ENCODE results near the gene UMPS. TPM values are rescaled to one million over a fixed set of nuclear protein-coding genes. Genes with fewer than 3 reads are reported as not detected.
A peak's percentile ranks its signal among the peaks of the same experiment; 100 is the strongest.

The UMPS gene
- total RNA-seq, 1 donor from 2014 or later: 38.3 TPM

DNA sequence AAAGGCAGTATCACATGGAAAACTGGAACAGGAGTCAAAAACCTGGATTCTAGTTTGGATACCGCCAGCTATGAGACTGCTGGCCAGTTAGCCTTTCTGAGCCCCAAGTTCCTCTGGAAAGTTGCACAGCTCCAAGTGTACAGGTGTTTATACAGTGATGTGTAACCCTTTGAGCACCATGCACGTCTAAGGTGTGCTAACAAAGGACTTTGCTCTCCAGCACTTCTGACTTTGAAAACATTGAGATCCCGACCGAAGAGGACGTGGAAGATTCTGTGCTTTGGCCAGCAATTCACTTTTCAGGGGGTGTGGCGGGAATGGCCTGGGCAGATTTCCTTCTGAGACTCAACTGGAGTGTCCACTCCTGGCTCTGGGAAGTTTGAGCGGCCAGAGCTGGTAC lies 45.8 kb upstream of the UMPS start:
- Mint-ChIP-seq H3K36me3 (ENCODE audit: low read depth, unreplicated experiment) (no peaks in the 10 kb centered on the region), H3K9me3 (ENCODE audit: unreplicated experiment) (no peaks in the 10 kb centered on the region), H3K4me1 (ENCODE audit: low read depth, unreplicated experiment) (peaks cover 7% of the 10 kb centered on the region), H3K27ac (ENCODE audit: unreplicated experiment) (no peak overlapping the region), H3K4me3 (ENCODE audit: unreplicated experiment) (no peak overlapping the region), H3K27me3 (ENCODE audit: low read depth, unreplicated experiment) (peaks cover 7% of the 10 kb centered on the region)
- TF ChIP-seq, protein P1, sequence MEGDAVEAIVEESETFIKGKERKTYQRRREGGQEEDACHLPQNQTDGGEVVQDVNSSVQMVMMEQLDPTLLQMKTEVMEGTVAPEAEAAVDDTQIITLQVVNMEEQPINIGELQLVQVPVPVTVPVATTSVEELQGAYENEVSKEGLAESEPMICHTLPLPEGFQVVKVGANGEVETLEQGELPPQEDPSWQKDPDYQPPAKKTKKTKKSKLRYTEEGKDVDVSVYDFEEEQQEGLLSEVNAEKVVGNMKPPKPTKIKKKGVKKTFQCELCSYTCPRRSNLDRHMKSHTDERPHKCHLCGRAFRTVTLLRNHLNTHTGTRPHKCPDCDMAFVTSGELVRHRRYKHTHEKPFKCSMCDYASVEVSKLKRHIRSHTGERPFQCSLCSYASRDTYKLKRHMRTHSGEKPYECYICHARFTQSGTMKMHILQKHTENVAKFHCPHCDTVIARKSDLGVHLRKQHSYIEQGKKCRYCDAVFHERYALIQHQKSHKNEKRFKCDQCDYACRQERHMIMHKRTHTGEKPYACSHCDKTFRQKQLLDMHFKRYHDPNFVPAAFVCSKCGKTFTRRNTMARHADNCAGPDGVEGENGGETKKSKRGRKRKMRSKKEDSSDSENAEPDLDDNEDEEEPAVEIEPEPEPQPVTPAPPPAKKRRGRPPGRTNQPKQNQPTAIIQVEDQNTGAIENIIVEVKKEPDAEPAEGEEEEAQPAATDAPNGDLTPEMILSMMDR (IDR thresholded peaks at IDR 0.05; ENCODE audit: insufficient read depth, low read depth, low read length): no peak
- no peak for DNase-seq (ENCODE audit: low read depth)
- no peak overlapping the region for H3K27ac ChIP-seq (ENCODE audit: low read depth, low read length)
- no peak overlapping the region for H2AFZ ChIP-seq (ENCODE audit: low read depth, low read length)
- no peak for FAIRE-seq
- no peak overlapping the region for H3K4me2 ChIP-seq (ENCODE audit: low read length)
- H3K4me3 ChIP-seq (ENCODE audit: insufficient read depth, low read depth, low read length): no peak overlapping the region
- H4K20me1 ChIP-seq (ENCODE audit: insufficient read depth, low read length): no peaks in the 10 kb centered on the region
- no peaks in the 10 kb centered on the region for H3K27me3 ChIP-seq (ENCODE audit: insufficient read depth, low read length)
- no peaks in the 10 kb centered on the region for H3K36me3 ChIP-seq (ENCODE audit: insufficient read depth, low read length)
- no peaks in the 10 kb centered on the region for H3K79me2 ChIP-seq (ENCODE audit: insufficient read depth, low read length)
- no peaks in the 10 kb centered on the region for H3K9me3 ChIP-seq (ENCODE audit: insufficient read depth, low read depth, low read length)
- H3K9ac ChIP-seq (ENCODE audit: low read length): no peak overlapping the region
- H3K4me1 ChIP-seq (ENCODE audit: insufficient read depth, low read length): no peaks in the 10 kb centered on the region

DNA sequence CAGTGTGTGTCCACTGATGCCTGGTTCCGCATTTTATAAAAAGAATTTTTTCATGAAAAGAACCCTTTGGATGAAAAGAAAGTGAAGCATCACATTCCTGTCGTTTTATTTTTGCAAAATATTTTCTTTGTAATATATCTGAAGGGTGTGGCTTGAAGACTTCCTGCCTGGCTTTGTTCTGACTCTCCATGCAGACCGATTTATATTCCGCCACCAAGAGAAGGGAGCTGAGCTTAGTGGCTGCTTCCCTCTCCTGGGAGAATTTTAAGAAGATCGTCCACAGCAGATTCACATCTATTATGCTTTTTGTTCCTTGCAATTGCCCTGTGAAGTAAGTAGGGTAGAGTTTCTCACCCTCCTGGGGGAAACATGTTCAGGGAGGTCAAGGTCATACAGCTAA lies 45.2 kb upstream of the UMPS start:
- H3K36me3 ChIP-seq (ENCODE audit: insufficient read depth, low read length): no peaks in the 10 kb centered on the region
- H3K4me1 ChIP-seq (ENCODE audit: insufficient read depth, low read length): no peaks in the 10 kb centered on the region
- Mint-ChIP-seq H3K36me3 (ENCODE audit: low read depth, unreplicated experiment) (no peaks in the 10 kb centered on the region), H3K27me3 (ENCODE audit: low read depth, unreplicated experiment) (peaks cover 7% of the 10 kb centered on the region), H3K9me3 (ENCODE audit: unreplicated experiment) (no peaks in the 10 kb centered on the region), H3K27ac (ENCODE audit: unreplicated experiment) (no peak overlapping the region), H3K4me3 (ENCODE audit: unreplicated experiment) (no peak overlapping the region), H3K4me1 (ENCODE audit: low read depth, unreplicated experiment) (peaks cover 7% of the 10 kb centered on the region)
- H3K79me2 ChIP-seq (ENCODE audit: insufficient read depth, low read length): no peaks in the 10 kb centered on the region
- no peaks in the 10 kb centered on the region for H3K9me3 ChIP-seq (ENCODE audit: insufficient read depth, low read depth, low read length)
- H3K9ac ChIP-seq (ENCODE audit: low read length): no peak overlapping the region
- H3K27ac ChIP-seq (ENCODE audit: low read depth, low read length): no peak overlapping the region
- no peaks in the 10 kb centered on the region for H3K27me3 ChIP-seq (ENCODE audit: insufficient read depth, low read length)
- TF ChIP-seq EZH2 (IDR thresholded peaks at IDR 0.05; ENCODE audit: insufficient read depth, low read length): no peak
- TF ChIP-seq, protein P1 (IDR thresholded peaks at IDR 0.05; ENCODE audit: insufficient read depth, low read depth, low read length): no peak
- no peak overlapping the region for H3K4me3 ChIP-seq (ENCODE audit: insufficient read depth, low read depth, low read length)
- no peaks in the 10 kb centered on the region for H4K20me1 ChIP-seq (ENCODE audit: insufficient read depth, low read length)
- no peak overlapping the region for H2AFZ ChIP-seq (ENCODE audit: low read depth, low read length)
- peak overlapping the region; percentile 3 for H3K4me2 ChIP-seq (ENCODE audit: low read length)
- FAIRE-seq: no peak
- DNase-seq (ENCODE audit: low read depth): no peak

DNA sequence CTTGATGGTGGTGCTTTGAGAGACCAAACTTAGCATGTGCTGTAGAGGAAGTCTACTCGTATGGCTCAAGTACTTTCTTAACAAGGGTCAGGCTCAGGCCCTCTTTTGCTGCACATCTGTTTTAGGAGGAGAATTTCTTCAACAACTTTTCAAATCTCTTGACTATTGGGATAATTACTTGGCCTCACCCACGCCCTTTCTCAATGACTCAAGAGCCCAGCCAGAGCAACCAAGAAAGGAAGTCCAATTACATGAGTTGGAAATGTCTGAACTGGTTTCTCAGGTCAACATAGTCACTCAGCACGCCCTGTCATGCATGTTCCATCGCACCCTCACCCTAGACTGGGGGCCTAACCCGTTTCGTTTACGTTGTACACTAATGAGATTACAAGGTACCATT lies 44.8 kb upstream of the UMPS start:
- no peaks in the 10 kb centered on the region for H3K36me3 ChIP-seq (ENCODE audit: insufficient read depth, low read length)
- peak overlapping the region; percentile 3 for H3K4me2 ChIP-seq (ENCODE audit: low read length)
- H3K9me3 ChIP-seq (ENCODE audit: insufficient read depth, low read depth, low read length): no peaks in the 10 kb centered on the region
- H3K4me3 ChIP-seq (ENCODE audit: insufficient read depth, low read depth, low read length): no peak overlapping the region
- H3K27ac ChIP-seq (ENCODE audit: low read depth, low read length): no peak overlapping the region
- H3K27me3 ChIP-seq (ENCODE audit: insufficient read depth, low read length): no peaks in the 10 kb centered on the region
- H3K9ac ChIP-seq (ENCODE audit: low read length): no peak overlapping the region
- Mint-ChIP-seq H3K4me1 (ENCODE audit: low read depth, unreplicated experiment) (peaks cover 7% of the 10 kb centered on the region), H3K27me3 (ENCODE audit: low read depth, unreplicated experiment) (peaks cover 6% of the 10 kb centered on the region), H3K4me3 (ENCODE audit: unreplicated experiment) (no peak overlapping the region), H3K9me3 (ENCODE audit: unreplicated experiment) (no peaks in the 10 kb centered on the region), H3K36me3 (ENCODE audit: low read depth, unreplicated experiment) (no peaks in the 10 kb centered on the region), H3K27ac (ENCODE audit: unreplicated experiment) (no peak overlapping the region)
- FAIRE-seq (no peak), DNase-seq (ENCODE audit: low read depth) (no peak)
- H2AFZ ChIP-seq (ENCODE audit: low read depth, low read length): no peak overlapping the region
- TF ChIP-seq, protein P1 (IDR thresholded peaks at IDR 0.05; ENCODE audit: insufficient read depth, low read depth, low read length): no peak
- TF ChIP-seq EZH2 (IDR thresholded peaks at IDR 0.05; ENCODE audit: insufficient read depth, low read length): no peak
- H3K79me2 ChIP-seq (ENCODE audit: insufficient read depth, low read length): no peaks in the 10 kb centered on the region
- no peaks in the 10 kb centered on the region for H3K4me1 ChIP-seq (ENCODE audit: insufficient read depth, low read length)
- no peaks in the 10 kb centered on the region for H4K20me1 ChIP-seq (ENCODE audit: insufficient read depth, low read length)
